ENCODE measurements around the gene RAB9A.
A peak's percentile ranks its signal among the peaks of the same experiment; 100 is the strongest.
"Not testable (repeated sequence)": the region's sequence is repeated elsewhere in the genome, so short reads cannot be mapped to it uniquely, and the experiment has no call there.

Gene RAB9A

GRCh38 chrX:13654116-13654515, 34.8 kb upstream of the RAB9A start:
- H3K27me3 ChIP-seq (ENCODE audit: control insufficient read depth, insufficient read depth, low read length) = no peaks in the 10 kb centered on the region
- H3K9me3 ChIP-seq (ENCODE audit: control insufficient read depth, insufficient read depth, low read length) = no peaks in the 10 kb centered on the region
- peak overlapping the region; percentile 81 for H3K4me3 ChIP-seq (ENCODE audit: low read depth, low read length)
- no peak overlapping the region for H3K9ac ChIP-seq (ENCODE audit: low read depth, low read length)
- H3K4me1 ChIP-seq (ENCODE audit: control insufficient read depth, insufficient read depth, low read length) = peaks cover 4% of the 10 kb centered on the region
- H3K36me3 ChIP-seq (ENCODE audit: control insufficient read depth, insufficient read depth, low read length) = no peaks in the 10 kb centered on the region

GRCh38 chrX:13655674-13656073, 33.3 kb upstream of the RAB9A start:
- H3K9ac ChIP-seq (ENCODE audit: low read depth, low read length) = no peak overlapping the region
- H3K4me3 ChIP-seq (ENCODE audit: low read depth, low read length) = no peak overlapping the region
- H3K4me1 ChIP-seq (ENCODE audit: control insufficient read depth, insufficient read depth, low read length) = peaks cover 4% of the 10 kb centered on the region
- H3K9me3 ChIP-seq (ENCODE audit: control insufficient read depth, insufficient read depth, low read length) = no peaks in the 10 kb centered on the region
- no peaks in the 10 kb centered on the region for H3K27me3 ChIP-seq (ENCODE audit: control insufficient read depth, insufficient read depth, low read length)
- H3K36me3 ChIP-seq (ENCODE audit: control insufficient read depth, insufficient read depth, low read length) = no peaks in the 10 kb centered on the region

- Histone ChIP-seq H3K9ac (ENCODE audit: low read depth, low read length) (no peak overlapping the region), H3K9me3 (ENCODE audit: control insufficient read depth, insufficient read depth, low read length) (no peaks in the 10 kb centered on the region), H3K27me3 (ENCODE audit: control insufficient read depth, insufficient read depth, low read length) (no peaks in the 10 kb centered on the region), H3K4me1 (ENCODE audit: control insufficient read depth, insufficient read depth, low read length) (peaks cover 4% of the 10 kb centered on the region), H3K36me3 (ENCODE audit: control insufficient read depth, insufficient read depth, low read length) (no peaks in the 10 kb centered on the region), H3K4me3 (ENCODE audit: low read depth, low read length) (no peak overlapping the region)
Measured at GRCh38 chrX:13658602-13659001, 30.3 kb upstream of the RAB9A start.

GRCh38 chrX:13659063-13659462, 29.9 kb upstream of the RAB9A start:
- H3K36me3 ChIP-seq (ENCODE audit: control insufficient read depth, insufficient read depth, low read length) = no peaks in the 10 kb centered on the region
- H3K4me1 ChIP-seq (ENCODE audit: control insufficient read depth, insufficient read depth, low read length) = peaks cover 4% of the 10 kb centered on the region
- no peak overlapping the region for H3K9ac ChIP-seq (ENCODE audit: low read depth, low read length)
- H3K27me3 ChIP-seq (ENCODE audit: control insufficient read depth, insufficient read depth, low read length) = no peaks in the 10 kb centered on the region
- no peaks in the 10 kb centered on the region for H3K9me3 ChIP-seq (ENCODE audit: control insufficient read depth, insufficient read depth, low read length)
- no peak overlapping the region for H3K4me3 ChIP-seq (ENCODE audit: low read depth, low read length)

- H3K36me3 ChIP-seq (ENCODE audit: control insufficient read depth, insufficient read depth, low read length) = no peaks in the 10 kb centered on the region
- no peaks in the 10 kb centered on the region for H3K9me3 ChIP-seq (ENCODE audit: control insufficient read depth, insufficient read depth, low read length)
- H3K4me3 ChIP-seq (ENCODE audit: low read depth, low read length) = no peak overlapping the region
- H3K4me1 ChIP-seq (ENCODE audit: control insufficient read depth, insufficient read depth, low read length) = peaks cover 4% of the 10 kb centered on the region
- no peaks in the 10 kb centered on the region for H3K27me3 ChIP-seq (ENCODE audit: control insufficient read depth, insufficient read depth, low read length)
- no peak overlapping the region for H3K9ac ChIP-seq (ENCODE audit: low read depth, low read length)
Measured at GRCh38 chrX:13661735-13662288, 27.1 kb upstream of the RAB9A start.

GRCh38 chrX:13662355-13662791, 26.6 kb upstream of the RAB9A start:
- Histone ChIP-seq H3K9ac (ENCODE audit: low read depth, low read length) (no peak overlapping the region), H3K36me3 (ENCODE audit: control insufficient read depth, insufficient read depth, low read length) (no peaks in the 10 kb centered on the region), H3K9me3 (ENCODE audit: control insufficient read depth, insufficient read depth, low read length) (no peaks in the 10 kb centered on the region), H3K27me3 (ENCODE audit: control insufficient read depth, insufficient read depth, low read length) (no peaks in the 10 kb centered on the region), H3K4me1 (ENCODE audit: control insufficient read depth, insufficient read depth, low read length) (peaks cover 4% of the 10 kb centered on the region), H3K4me3 (ENCODE audit: low read depth, low read length) (no peak overlapping the region)

- Histone ChIP-seq H3K4me1 (ENCODE audit: control insufficient read depth, insufficient read depth, low read length) (peaks cover 4% of the 10 kb centered on the region), H3K36me3 (ENCODE audit: control insufficient read depth, insufficient read depth, low read length) (no peaks in the 10 kb centered on the region), H3K9me3 (ENCODE audit: control insufficient read depth, insufficient read depth, low read length) (no peaks in the 10 kb centered on the region), H3K9ac (ENCODE audit: low read depth, low read length) (no peak overlapping the region), H3K27me3 (ENCODE audit: control insufficient read depth, insufficient read depth, low read length) (no peaks in the 10 kb centered on the region), H3K4me3 (ENCODE audit: low read depth, low read length) (no peak overlapping the region)
Measured at GRCh38 chrX:13664020-13664419, 24.9 kb upstream of the RAB9A start.

GRCh38 chrX:13666836-13667235, 22.1 kb upstream of the RAB9A start:
- H3K4me1 ChIP-seq (ENCODE audit: control insufficient read depth, insufficient read depth, low read length) = peaks cover 3% of the 10 kb centered on the region
- no peak overlapping the region for H3K4me3 ChIP-seq (ENCODE audit: low read depth, low read length)
- H3K27me3 ChIP-seq (ENCODE audit: control insufficient read depth, insufficient read depth, low read length) = no peaks in the 10 kb centered on the region
- no peaks in the 10 kb centered on the region for H3K9me3 ChIP-seq (ENCODE audit: control insufficient read depth, insufficient read depth, low read length)
- no peak overlapping the region for H3K9ac ChIP-seq (ENCODE audit: low read depth, low read length)
- no peaks in the 10 kb centered on the region for H3K36me3 ChIP-seq (ENCODE audit: control insufficient read depth, insufficient read depth, low read length)

GRCh38 chrX:13667919-13668318, 21.0 kb upstream of the RAB9A start:
- no peak overlapping the region for H3K9ac ChIP-seq (ENCODE audit: low read depth, low read length)
- H3K9me3 ChIP-seq (ENCODE audit: control insufficient read depth, insufficient read depth, low read length) = no peaks in the 10 kb centered on the region

GRCh38 chrX:13669246-13669737, 19.6 kb upstream of the RAB9A start:
- Histone ChIP-seq H3K36me3 (ENCODE audit: control insufficient read depth, insufficient read depth, low read length) (no peaks in the 10 kb centered on the region), H3K9me3 (ENCODE audit: control insufficient read depth, insufficient read depth, low read length) (no peaks in the 10 kb centered on the region), H3K9ac (ENCODE audit: low read depth, low read length) (no peak overlapping the region), H3K4me3 (ENCODE audit: low read depth, low read length) (no peak overlapping the region), H3K27me3 (ENCODE audit: control insufficient read depth, insufficient read depth, low read length) (no peaks in the 10 kb centered on the region), H3K4me1 (ENCODE audit: control insufficient read depth, insufficient read depth, low read length) (peaks cover 3% of the 10 kb centered on the region)

More at GRCh38 chrX:13667919-13668318, 21.0 kb upstream of the RAB9A start:
- Histone ChIP-seq H3K4me3 (ENCODE audit: low read depth, low read length) (no peak overlapping the region), H3K4me1 (ENCODE audit: control insufficient read depth, insufficient read depth, low read length) (peaks cover 3% of the 10 kb centered on the region), H3K27me3 (ENCODE audit: control insufficient read depth, insufficient read depth, low read length) (no peaks in the 10 kb centered on the region), H3K36me3 (ENCODE audit: control insufficient read depth, insufficient read depth, low read length) (no peaks in the 10 kb centered on the region)

GRCh38 chrX:13669755-13670154, 19.2 kb upstream of the RAB9A start:
- H3K36me3 ChIP-seq (ENCODE audit: control insufficient read depth, insufficient read depth, low read length); H3K9ac ChIP-seq (ENCODE audit: low read depth, low read length); H3K9me3 ChIP-seq (ENCODE audit: control insufficient read depth, insufficient read depth, low read length); H3K27me3 ChIP-seq (ENCODE audit: control insufficient read depth, insufficient read depth, low read length); H3K4me3 ChIP-seq (ENCODE audit: low read depth, low read length); H3K4me1 ChIP-seq (ENCODE audit: control insufficient read depth, insufficient read depth, low read length): not testable (repeated sequence)

- Histone ChIP-seq H3K9me3 (ENCODE audit: control insufficient read depth, insufficient read depth, low read length) (no peaks in the 10 kb centered on the region), H3K36me3 (ENCODE audit: control insufficient read depth, insufficient read depth, low read length) (no peaks in the 10 kb centered on the region), H3K4me1 (ENCODE audit: control insufficient read depth, insufficient read depth, low read length) (peaks cover 3% of the 10 kb centered on the region), H3K9ac (ENCODE audit: low read depth, low read length) (no peak overlapping the region), H3K4me3 (ENCODE audit: low read depth, low read length) (no peak overlapping the region), H3K27me3 (ENCODE audit: control insufficient read depth, insufficient read depth, low read length) (no peaks in the 10 kb centered on the region)
Measured at GRCh38 chrX:13670197-13670596, 18.7 kb upstream of the RAB9A start.
